Naive thymus-derived CD8-positive, alpha-beta T cell (primary cell): Measurements from ENCODE around the gene PALM3. TPM values are rescaled to one million over a fixed set of nuclear protein-coding genes. Genes with fewer than 3 reads are reported as not detected.

Experiments
- ATAC-seq, 2 donors: fragments of 150-1000 bp; cut with Tn5 transposase in 1 of 2; sonication (Bioruptor Pico), chemical (Tn5 transposase) in 1 of 2; 1 replicate in 1 of 2; 2 replicates in 1 of 2; pipeline ENCODE4 v1.10.0; 2021; ENCODE audit warnings: mild to moderate bottlenecking in 2 of 2, moderate library complexity in 2 of 2
- POLR2A ChIA-PET: fragments of 350-600 bp; sonication (Branson Sonifier 250); formaldehyde crosslinking; loops from one replicate; lab custom pipeline; 2021; ENCODE audit warnings: antibody characterized with exemption; lab: Charles Lee
- DNase-seq, 10 donors: peaks; one replicate each; pipeline versions ENCODE4 v3.0.0 to v3.0.0-alpha.2; 2020 to 2022
- H3K27ac Mint-ChIP-seq, 10 donors: one replicate each; pipeline ENCODE4 v1.8.0; 2020 to 2022; ENCODE audit warnings: mild to moderate bottlenecking in 10 of 10, mixed read lengths in 10 of 10, moderate library complexity in 4 of 10, inconsistent platforms in 1 of 10
- H3K27me3 Mint-ChIP-seq, 5 donors: one replicate each; pipeline ENCODE4 v1.8.0; 2021 to 2022; ENCODE audit warnings: mixed read lengths in 5 of 5
- H3K36me3 Mint-ChIP-seq, 3 donors: one replicate each; pipeline ENCODE4 v1.8.0; 2020 to 2022; ENCODE audit warnings: mixed read lengths in 3 of 3, mild to moderate bottlenecking in 2 of 3, inconsistent platforms in 1 of 3
- H3K4me1 Mint-ChIP-seq, 4 donors: one replicate each; pipeline ENCODE4 v1.8.0; 2021 to 2022; ENCODE audit warnings: mixed read lengths in 4 of 4
- H3K4me3 Mint-ChIP-seq, 10 donors: one replicate each; pipeline ENCODE4 v1.8.0; 2020 to 2022; ENCODE audit warnings: mild to moderate bottlenecking in 10 of 10, mixed read lengths in 10 of 10, moderate library complexity in 6 of 10, inconsistent platforms in 1 of 10
- H3K9me3 Mint-ChIP-seq, 9 donors: one replicate each; pipeline ENCODE4 v1.8.0; 2020 to 2022; ENCODE audit warnings: mixed read lengths in 9 of 9, mild to moderate bottlenecking in 3 of 9, inconsistent platforms in 1 of 9, moderate library complexity in 1 of 9
- polyA plus RNA-seq, 3 donors: library from polyadenylated mRNA; unstranded; fragments of 300-500 nt; fragmentation: Illumina TruSeq; gene quantifications; one replicate each; pipeline ENCODE4 v1.2.3, GENCODE V29; 2021
- total RNA-seq, 8 experiments: library from RNA in 2 of 8; stranded (reverse) in 2 of 8; gene quantifications; one replicate each; pipeline ENCODE4 v1.2.3 and lab custom pipeline; 2021 to 2026

The PALM3 gene
- total and polyA plus RNA-seq, 5 experiments from 2014 or later = 0.13 TPM; not detected in 4

- DNase-seq (no peak), ATAC-seq (no peak)
- Mint-ChIP-seq H3K27me3 (no peaks in the 10 kb centered on the region), H3K27ac (peak overlapping the region in 4 of 10 donors; percentile 31 to 77 (median 43)), H3K36me3 (peaks cover 0 to 33% (median 9%) of the 10 kb centered on the region in 3 donors), H3K4me1 (peaks cover 0 to 9% (median 6%) of the 10 kb centered on the region in 4 donors), H3K9me3 (peaks cover 0 to 7% (median 0%) of the 10 kb centered on the region in 9 donors), H3K4me3 (no peak overlapping the region)
- POLR2A ChIA-PET = no interaction called here
Observed at GRCh38 chr19:14097532-14098151, 35.8 kb upstream of the PALM3 start.

GRCh38 chr19:14096272-14096992 lies 34.6 kb upstream of the PALM3 start:
- Mint-ChIP-seq H3K27me3 (peaks cover 0 to under 1% (median 0%) of the 10 kb centered on the region in 5 donors), H3K4me3 (no peak overlapping the region), H3K27ac (peak overlapping the region in 1 of 10 donors; percentile 32), H3K4me1 (peaks cover 10 to 17% (median 13%) of the 10 kb centered on the region in 4 donors), H3K36me3 (peaks cover 0 to 30% (median 12%) of the 10 kb centered on the region in 3 donors), H3K9me3 (peaks cover 0 to 10% (median 0%) of the 10 kb centered on the region in 9 donors)
- no peak for DNase-seq
- POLR2A ChIA-PET = interaction anchor here (0.6 to 1.3 kb wide), 3 partner anchors 14 to 64 kb away, joined by 3 to 4 read pairs (median 3); no protein-coding TSS in a partner anchor
- no peak for ATAC-seq

GRCh38 chr19:14094854-14095253 lies 33.0 kb upstream of the PALM3 start:
- H3K4me3 Mint-ChIP-seq = peak overlapping the region in 4 of 10 donors; percentile 0 to 68 (median 46)
- H3K9me3 Mint-ChIP-seq = peaks cover 0 to 11% (median 0%) of the 10 kb centered on the region in 9 donors
- ATAC-seq = no peak
- POLR2A ChIA-PET = interaction anchor here (1.3 to 1.5 kb wide), 2 partner anchors 21 to 25 kb away, joined by 3 to 4 read pairs; no protein-coding TSS in a partner anchor
- H3K36me3 Mint-ChIP-seq = peaks cover 0 to 21% (median 13%) of the 10 kb centered on the region in 3 donors
- peaks cover 12 to 18% (median 14%) of the 10 kb centered on the region in 4 donors for H3K4me1 Mint-ChIP-seq
- no peak for DNase-seq
- peak overlapping the region in 9 of 10 donors; percentile 1 to 88 (median 69) for H3K27ac Mint-ChIP-seq
- peaks cover 0 to 2% (median 0%) of the 10 kb centered on the region in 5 donors for H3K27me3 Mint-ChIP-seq

GRCh38 chr19:14093117-14093823 lies 31.4 kb upstream of the PALM3 start:
- Mint-ChIP-seq H3K27me3 (peaks cover 0 to 2% (median 0%) of the 10 kb centered on the region in 5 donors), H3K27ac (peak overlapping the region in 9 of 10 donors; percentile 24 to 88 (median 75)), H3K9me3 (peaks cover 0 to 11% (median 0%) of the 10 kb centered on the region in 9 donors), H3K4me3 (peak overlapping the region; percentile 22 to 80 (median 59)), H3K4me1 (peaks cover 14 to 28% (median 19%) of the 10 kb centered on the region in 4 donors), H3K36me3 (peaks cover 4 to 23% (median 14%) of the 10 kb centered on the region in 3 donors)
- DNase-seq (no peak), ATAC-seq (no peak)
- POLR2A ChIA-PET = interaction anchor here (0.9 to 1.4 kb wide), 5 partner anchors 12 to 976 kb away, joined by 3 to 5 read pairs (median 3); a partner anchor contains a TSS

GRCh38 chr19:14091813-14092462 lies 30.1 kb upstream of the PALM3 start:
- POLR2A ChIA-PET = interaction anchor here (0.6 to 1.7 kb wide), 22 partner anchors 10 to 983 kb away, joined by 3 to 21 read pairs (median 4); partner anchors contain the start of genes ASF1B, DCAF15, IL27RA and PRKACA
- H3K9me3 Mint-ChIP-seq = peaks cover 0 to 11% (median 0%) of the 10 kb centered on the region in 9 donors
- DNase-seq (peak in 7 of 10 donors; percentile 31 to 78 (median 48)), ATAC-seq (peak; percentile 6 to 21)
- peak overlapping the region; percentile 89 to 100 (median 99) for H3K27ac Mint-ChIP-seq
- H3K36me3 Mint-ChIP-seq = peaks cover 4 to 19% (median 14%) of the 10 kb centered on the region in 3 donors
- peaks cover 17 to 30% (median 20%) of the 10 kb centered on the region in 4 donors for H3K4me1 Mint-ChIP-seq
- peak overlapping the region; percentile 91 to 100 (median 100) for H3K4me3 Mint-ChIP-seq
- peaks cover 0 to 2% (median 0%) of the 10 kb centered on the region in 5 donors for H3K27me3 Mint-ChIP-seq

- peak overlapping the region; percentile 89 to 100 (median 99) for H3K27ac Mint-ChIP-seq
- H3K9me3 Mint-ChIP-seq = peaks cover 0 to 11% (median 0%) of the 10 kb centered on the region in 9 donors
- POLR2A ChIA-PET = interaction anchor here (0.6 to 1.7 kb wide), 21 partner anchors 9 to 982 kb away, joined by 3 to 21 read pairs (median 4); partner anchors contain the start of genes ASF1B, DCAF15, IL27RA and PRKACA
- DNase-seq (peak in 8 of 10 donors; percentile 40 to 89 (median 82)), ATAC-seq (peak; percentile 54 to 70)
- peaks cover 4 to 14% (median 11%) of the 10 kb centered on the region in 3 donors for H3K36me3 Mint-ChIP-seq
- peaks cover 17 to 30% (median 20%) of the 10 kb centered on the region in 4 donors for H3K4me1 Mint-ChIP-seq
- H3K4me3 Mint-ChIP-seq = peak overlapping the region; percentile 91 to 100 (median 100)
- H3K27me3 Mint-ChIP-seq = peaks cover 0 to 2% (median 0%) of the 10 kb centered on the region in 5 donors
Observed at GRCh38 chr19:14091081-14091812, 29.4 kb upstream of the PALM3 start.

DNA sequence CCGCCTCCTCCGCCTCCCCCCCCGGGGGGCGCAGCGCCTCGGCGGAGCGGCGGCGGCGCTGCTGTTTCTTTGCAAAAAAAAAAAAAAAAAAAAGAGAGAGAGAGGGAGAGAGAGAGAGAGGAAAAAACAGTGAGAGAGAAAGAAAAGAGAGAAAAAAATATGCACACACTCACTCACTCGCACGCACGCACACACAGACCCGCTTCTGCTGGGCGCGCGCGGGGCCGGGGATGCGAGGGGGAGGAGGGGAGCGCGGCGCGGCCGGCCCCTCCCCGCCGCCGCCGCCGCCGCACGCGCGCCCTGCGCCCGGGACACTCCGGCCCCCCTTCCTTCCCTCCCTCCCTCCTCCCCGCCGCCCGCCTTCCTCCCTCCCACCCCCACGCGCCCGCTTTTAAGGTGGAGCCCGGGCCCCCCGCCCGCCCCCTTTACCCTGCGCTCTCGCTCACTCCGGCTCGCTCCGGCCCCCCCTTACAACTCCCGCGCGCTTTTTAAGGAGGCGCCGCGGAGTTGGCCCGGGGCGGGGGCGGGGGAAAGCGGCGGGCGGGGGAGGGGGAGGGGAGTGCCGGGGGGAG lies 28.7 kb upstream of the PALM3 start, which contains the start of gene SAMD1:
SAMD1 (minus strand) TSS at position 243 of the 572 bp plus-strand sequence.
- Mint-ChIP-seq H3K27me3 (peaks cover 0 to 2% (median 0%) of the 10 kb centered on the region in 5 donors), H3K36me3 (peaks cover 4 to 14% (median 11%) of the 10 kb centered on the region in 3 donors), H3K27ac (peak within 1 kb of the TSS; percentile 89 to 100 (median 99)), H3K4me1 (peaks cover 17 to 30% (median 20%) of the 10 kb centered on the region in 4 donors), H3K4me3 (peak within 1 kb of the TSS; percentile 91 to 100 (median 100)), H3K9me3 (peaks cover 0 to 11% (median 0%) of the 10 kb centered on the region in 9 donors)
- DNase-seq = peak; percentile 69 to 96 (median 84)
- ATAC-seq = peak; percentile 56 to 66
- POLR2A ChIA-PET = interaction anchor here (0.6 to 1.9 kb wide), 20 partner anchors 8 to 315 kb away, joined by 3 to 21 read pairs (median 4); partner anchors contain the start of genes ASF1B, DCAF15, IL27RA and PRKACA

- ATAC-seq = peak; percentile 15 to 16
- POLR2A ChIA-PET = interaction anchor here (0.6 to 2.1 kb wide), 9 partner anchors 8 to 208 kb away, joined by 3 to 12 read pairs (median 4); partner anchors contain the start of genes ASF1B, IL27RA and PRKACA
- Mint-ChIP-seq H3K36me3 (peaks cover 4 to 16% (median 11%) of the 10 kb centered on the region in 3 donors), H3K27ac (peak overlapping the region in 9 of 10 donors; percentile 41 to 94 (median 85)), H3K9me3 (peaks cover 0 to 11% (median 0%) of the 10 kb centered on the region in 9 donors), H3K27me3 (peaks cover 0 to 2% (median 0%) of the 10 kb centered on the region in 5 donors), H3K4me1 (peaks cover 18 to 30% (median 21%) of the 10 kb centered on the region in 4 donors), H3K4me3 (peak overlapping the region; percentile 70 to 94 (median 86))
- DNase-seq = peak in 8 of 10 donors; percentile 31 to 49 (median 43)
Observed at GRCh38 chr19:14089662-14090508, 28.0 kb upstream of the PALM3 start.

DNA sequence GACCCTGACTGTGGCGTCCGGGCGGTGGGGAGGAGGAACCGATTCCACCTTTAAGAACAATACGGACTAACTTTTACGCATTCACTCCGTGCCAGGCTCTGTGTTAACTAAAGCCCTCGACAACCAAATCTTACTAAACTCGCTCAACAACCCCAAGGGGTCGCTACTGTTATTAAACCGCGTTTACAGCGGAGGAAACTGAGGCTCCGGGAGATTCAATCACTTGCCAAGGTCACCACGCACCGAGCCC lies 27.5 kb upstream of the PALM3 start:
- Mint-ChIP-seq H3K27me3 (peaks cover 0 to 2% (median 0%) of the 10 kb centered on the region in 5 donors), H3K36me3 (peaks cover 4 to 16% (median 11%) of the 10 kb centered on the region in 3 donors), H3K9me3 (peaks cover 0 to 11% (median 0%) of the 10 kb centered on the region in 9 donors), H3K4me1 (peaks cover 16 to 26% (median 18%) of the 10 kb centered on the region in 4 donors), H3K27ac (peak overlapping the region in 9 of 10 donors; percentile 41 to 93 (median 76)), H3K4me3 (peak overlapping the region; percentile 66 to 94 (median 86))
- no peak for ATAC-seq
- peak in 3 of 10 donors; percentile 35 to 43 (median 42) for DNase-seq
- POLR2A ChIA-PET = interaction anchor here (0.9 to 2.1 kb wide), 7 partner anchors 14 to 207 kb away, joined by 3 to 9 read pairs (median 3); partner anchors contain the start of genes ASF1B, IL27RA and PRKACA
